ENCODE measurements around the gene RNF113A.

GRCh38 chrX:119917877-119918276 lies 46.3 kb upstream of the RNF113A start:
- TF ChIP-seq CTCF (IDR thresholded peaks at IDR 0.05) = no peak
- TF ChIP-seq POLR2AphosphoS5 (IDR thresholded peaks at IDR 0.05) = no peak
- TF ChIP-seq POLR2A (IDR thresholded peaks at IDR 0.05) = no peak
